Epithelial cell of proximal tubule (primary cell): ENCODE measurements around the gene DNAAF8. TPM values are rescaled to one million over a fixed set of nuclear protein-coding genes. Genes with fewer than 3 reads are reported as not detected.

Source experiments
- DNase-seq: peaks from one replicate; pipeline ENCODE4 v3.0.0-alpha.2; 2011; ENCODE audit warnings: low read depth
- H3K4me3 ChIP-seq: 2 replicates; pipeline ENCODE4 v1.5.1; 2011; ENCODE audit warnings: low read depth, mild to moderate bottlenecking, low read length
- CTCF ChIP-seq: conservative IDR thresholded peaks from 2 replicates; pipeline ENCODE4 v1.5.1; 2012; ENCODE audit warnings: low read depth, mild to moderate bottlenecking, low read length
- total RNA-seq: library from RNA; depleted of rRNA; stranded (reverse); fragments of >200 nt; gene quantifications from 2 replicates; pipeline ENCODE4 v1.2.3, GENCODE V29; 2015

Gene DNAAF8
- total RNA-seq, 1 donor from 2014 or later, result not detected

- no peak for DNase-seq
- TF ChIP-seq CTCF, result no peak
Measured at GRCh38 chr16:4696172-4696904, 38.0 kb upstream of the DNAAF8 start.

GRCh38 chr16:4696905-4697847 is 37.2 kb upstream of the DNAAF8 start:
- DNase-seq, result no peak
- H3K4me3 ChIP-seq, result no peak overlapping the region
- no peak for TF ChIP-seq CTCF

More at GRCh38 chr16:4696172-4696904, 38.0 kb upstream of the DNAAF8 start:
- no peak overlapping the region for H3K4me3 ChIP-seq

GRCh38 chr16:4697848-4698291 is 36.5 kb upstream of the DNAAF8 start:
- TF ChIP-seq CTCF, result no peak
- no peak for DNase-seq
- H3K4me3 ChIP-seq, result no peak overlapping the region

GRCh38 chr16:4698321-4699045 is 35.9 kb upstream of the DNAAF8 start:
- no peak for TF ChIP-seq CTCF
- H3K4me3 ChIP-seq, result no peak overlapping the region
- DNase-seq, result no peak

- no peak for DNase-seq
- no peak for TF ChIP-seq CTCF
- H3K4me3 ChIP-seq, result no peak overlapping the region
Measured at GRCh38 chr16:4699046-4699556, 35.2 kb upstream of the DNAAF8 start.

GRCh38 chr16:4700380-4700996 is 33.8 kb upstream of the DNAAF8 start:
- no peak overlapping the region for H3K4me3 ChIP-seq
- DNase-seq, result no peak
- no peak for TF ChIP-seq CTCF
